ENCODE measurements around the gene PODNL1. TPM values are rescaled to one million over a fixed set of nuclear protein-coding genes. Genes with fewer than 3 reads are reported as not detected.
"Not testable (repeated sequence)": the region's sequence is repeated elsewhere in the genome, so short reads cannot be mapped to it uniquely, and the experiment has no call there.

Gene PODNL1
- total RNA-seq, 1 experiment from 2014 or later = 1.1 TPM

DNA sequence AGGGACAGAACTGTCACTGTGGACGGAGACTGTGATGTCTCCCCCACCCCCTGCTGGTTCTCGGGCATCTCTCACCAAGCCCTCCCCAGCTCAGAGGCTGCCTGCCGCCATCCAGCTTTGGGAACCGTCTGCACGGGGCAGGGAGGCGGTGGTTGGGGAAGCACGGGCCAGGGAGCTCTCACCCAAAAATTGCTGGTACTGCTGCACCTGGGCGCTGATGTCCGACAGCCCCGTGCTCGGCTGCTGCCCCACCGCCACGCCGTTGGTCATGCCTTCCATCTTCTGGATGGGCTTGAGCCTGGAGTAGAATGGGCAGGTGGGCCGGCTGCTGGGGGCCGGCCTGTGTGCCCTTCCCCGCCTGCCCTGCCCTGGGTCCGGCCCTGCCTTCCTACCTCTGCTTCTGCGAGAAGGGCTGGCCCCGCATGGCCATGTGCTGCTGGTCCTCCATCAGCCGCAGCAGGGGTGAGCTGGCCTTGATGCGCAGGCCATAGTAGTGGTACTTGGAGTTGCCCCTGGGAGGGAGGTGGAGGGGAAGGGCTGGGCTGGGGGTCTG lies 30.2 kb upstream of the PODNL1 start:
- ChIA-PET CTCF (no interaction called here), POLR2A (no interaction called here)
- TF ChIP-seq FOXP1 (CRISPR knock-in tag; IDR thresholded peaks at IDR 0.05; ENCODE audit: borderline replicate concordance) (no peak), RELA (CRISPR knock-in tag; IDR thresholded peaks at IDR 0.05; ENCODE audit: borderline replicate concordance) (no peak), SP1 (CRISPR knock-in tag; conservative IDR thresholded peaks at IDR 0.05) (no peak), RORB (CRISPR knock-in tag; IDR thresholded peaks at IDR 0.05) (no peak), SMAD4 (CRISPR knock-in tag; IDR thresholded peaks at IDR 0.05) (no peak), NFYB (CRISPR knock-in tag; conservative IDR thresholded peaks at IDR 0.05; ENCODE audit: low read depth) (no peak), ATF3 (CRISPR knock-in tag; conservative IDR thresholded peaks at IDR 0.05) (no peak), ZNF512 (CRISPR knock-in tag; IDR thresholded peaks at IDR 0.05; ENCODE audit: borderline replicate concordance) (no peak), TEAD4 (CRISPR knock-in tag; IDR thresholded peaks at IDR 0.05) (no peak), GRHL2 (CRISPR knock-in tag; IDR thresholded peaks at IDR 0.05; ENCODE audit: insufficient replicate concordance, severe bottlenecking) (no peak), CREM (CRISPR knock-in tag; IDR thresholded peaks at IDR 0.05) (no peak), TP53 (CRISPR knock-in tag; IDR thresholded peaks at IDR 0.05) (no peak), TEAD1 (CRISPR knock-in tag; IDR thresholded peaks at IDR 0.05) (no peak), PRRX2 (CRISPR knock-in tag; IDR thresholded peaks at IDR 0.05) (no peak), NR3C1 (CRISPR knock-in tag; conservative IDR thresholded peaks at IDR 0.05; ENCODE audit: low read depth) (no peak), NR1H2 (CRISPR knock-in tag; IDR thresholded peaks at IDR 0.05) (no peak)
- TF ChIP-seq, protein P1, sequence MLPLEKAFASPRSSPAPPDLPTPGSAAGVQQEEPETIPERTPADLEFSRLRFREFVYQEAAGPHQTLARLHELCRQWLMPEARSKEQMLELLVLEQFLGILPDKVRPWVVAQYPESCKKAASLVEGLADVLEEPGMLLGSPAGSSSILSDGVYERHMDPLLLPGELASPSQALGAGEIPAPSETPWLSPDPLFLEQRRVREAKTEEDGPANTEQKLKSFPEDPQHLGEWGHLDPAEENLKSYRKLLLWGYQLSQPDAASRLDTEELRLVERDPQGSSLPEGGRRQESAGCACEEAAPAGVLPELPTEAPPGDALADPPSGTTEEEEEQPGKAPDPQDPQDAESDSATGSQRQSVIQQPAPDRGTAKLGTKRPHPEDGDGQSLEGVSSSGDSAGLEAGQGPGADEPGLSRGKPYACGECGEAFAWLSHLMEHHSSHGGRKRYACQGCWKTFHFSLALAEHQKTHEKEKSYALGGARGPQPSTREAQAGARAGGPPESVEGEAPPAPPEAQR (CRISPR knock-in tag; IDR thresholded peaks at IDR 0.05) = no peak
- TF ChIP-seq, protein P2, sequence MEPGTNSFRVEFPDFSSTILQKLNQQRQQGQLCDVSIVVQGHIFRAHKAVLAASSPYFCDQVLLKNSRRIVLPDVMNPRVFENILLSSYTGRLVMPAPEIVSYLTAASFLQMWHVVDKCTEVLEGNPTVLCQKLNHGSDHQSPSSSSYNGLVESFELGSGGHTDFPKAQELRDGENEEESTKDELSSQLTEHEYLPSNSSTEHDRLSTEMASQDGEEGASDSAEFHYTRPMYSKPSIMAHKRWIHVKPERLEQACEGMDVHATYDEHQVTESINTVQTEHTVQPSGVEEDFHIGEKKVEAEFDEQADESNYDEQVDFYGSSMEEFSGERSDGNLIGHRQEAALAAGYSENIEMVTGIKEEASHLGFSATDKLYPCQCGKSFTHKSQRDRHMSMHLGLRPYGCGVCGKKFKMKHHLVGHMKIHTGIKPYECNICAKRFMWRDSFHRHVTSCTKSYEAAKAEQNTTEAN (CRISPR knock-in tag; IDR thresholded peaks at IDR 0.05) = no peak
- H3K27ac Mint-ChIP-seq = no peak overlapping the region
- peaks cover 6% of the 10 kb centered on the region for H3K36me3 Mint-ChIP-seq
- H3K4me3 Mint-ChIP-seq = no peak overlapping the region
- H3K27me3 Mint-ChIP-seq (ENCODE audit: low read depth) = peaks cover 3% of the 10 kb centered on the region
- ATAC-seq (no peak), DNase-seq (ENCODE audit: low spot score) (no peak)
- no peaks in the 10 kb centered on the region for H3K4me1 Mint-ChIP-seq
- H3K9me3 Mint-ChIP-seq = no peaks in the 10 kb centered on the region

DNA sequence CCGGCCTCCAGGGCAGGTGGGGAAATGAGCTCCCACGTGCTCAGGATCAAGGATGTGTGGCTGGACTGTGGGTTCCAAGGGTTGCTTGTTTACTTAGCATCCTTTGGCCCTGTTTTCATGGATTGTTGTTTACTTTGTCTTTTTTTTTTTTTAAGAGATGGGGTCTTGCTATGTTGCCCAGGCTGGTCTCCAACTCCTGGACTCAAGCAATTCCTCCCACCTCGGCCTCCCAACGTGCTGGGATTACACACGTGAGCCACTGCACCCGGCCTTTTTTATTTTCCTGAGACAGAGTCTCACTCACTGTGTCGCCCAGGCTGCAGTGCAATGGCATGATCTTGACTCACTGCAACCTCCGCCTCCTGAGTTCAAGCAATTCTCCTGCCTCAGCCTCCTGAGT lies 29.0 kb upstream of the PODNL1 start:
- POLR2A ChIA-PET; H3K9me3 Mint-ChIP-seq; H3K27ac Mint-ChIP-seq; H3K27me3 Mint-ChIP-seq (ENCODE audit: low read depth); DNase-seq (ENCODE audit: low spot score); H3K4me3 Mint-ChIP-seq; H3K4me1 Mint-ChIP-seq; H3K36me3 Mint-ChIP-seq; ATAC-seq: not testable (repeated sequence)
- CTCF ChIA-PET = interaction anchor here (1.2 kb wide), 1 partner anchor 105 kb away, joined by 3 read pairs; the partner anchor contains the start of gene MISP3

DNA sequence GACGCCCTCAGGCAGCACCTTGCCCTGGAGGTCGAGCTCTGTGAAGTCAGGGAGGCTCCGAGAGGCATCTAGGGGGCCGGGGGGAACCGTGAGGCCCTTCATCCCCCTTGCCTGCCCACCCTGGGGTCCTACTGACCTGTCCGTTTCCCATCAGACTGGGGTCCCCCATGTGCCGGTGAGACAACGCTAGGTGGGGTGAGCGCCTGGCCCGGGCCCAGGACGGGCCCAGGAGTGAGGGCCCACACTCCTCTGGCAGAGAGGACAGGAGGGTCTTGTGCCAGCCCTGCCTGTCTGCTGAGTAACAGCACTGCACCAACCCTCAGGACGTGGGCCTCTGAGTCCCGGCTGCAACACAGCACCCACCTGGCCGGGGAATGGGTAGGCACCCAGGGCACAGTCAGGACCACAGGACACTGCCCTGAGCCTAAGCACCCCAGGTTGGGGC lies 28.5 kb upstream of the PODNL1 start:
- ATAC-seq = no peak
- no peak overlapping the region for H3K27ac Mint-ChIP-seq
- DNase-seq (ENCODE audit: low spot score) = no peak
- peaks cover 3% of the 10 kb centered on the region for H3K27me3 Mint-ChIP-seq (ENCODE audit: low read depth)
- H3K9me3 Mint-ChIP-seq = no peaks in the 10 kb centered on the region
- H3K4me3 Mint-ChIP-seq = no peak overlapping the region
- TF ChIP-seq TP53 (CRISPR knock-in tag; IDR thresholded peaks at IDR 0.05) (no peak), TEAD4 (CRISPR knock-in tag; IDR thresholded peaks at IDR 0.05) (no peak), NR1H2 (CRISPR knock-in tag; IDR thresholded peaks at IDR 0.05) (no peak), IRF1 (CRISPR knock-in tag; IDR thresholded peaks at IDR 0.05) (no peak)
- ChIA-PET CTCF (interaction anchor here (1.2 kb wide), 1 partner anchor 105 kb away, joined by 3 read pairs; the partner anchor contains the start of gene MISP3), POLR2A (no interaction called here)
- H3K4me1 Mint-ChIP-seq = peaks cover under 1% of the 10 kb centered on the region
- H3K36me3 Mint-ChIP-seq = peaks cover 6% of the 10 kb centered on the region
